SK-N-SH (cell line): ENCODE measurements around the gene COL28A1.
"Not testable (repeated sequence)": the region's sequence is repeated elsewhere in the genome, so short reads cannot be mapped to it uniquely, and the experiment has no call there.

ENCODE experiments used
- ELF1 ChIP-seq: IDR thresholded peaks from 2 replicates; pipeline ENCODE4 v1.4.0; 2012
- FOXM1 ChIP-seq: IDR thresholded peaks from 2 replicates; pipeline ENCODE4 v1.4.0; 2012; ENCODE audit warnings: low read depth, mild to moderate bottlenecking
- POLR2AphosphoS5 ChIP-seq: IDR thresholded peaks from 2 replicates; pipeline ENCODE4 v1.6.1; 2012; ENCODE audit warnings: low read depth, low read length
- TF ChIP-seq, protein P1 (sequence below): fragments of 200-600 bp; sonication (generic); IDR thresholded peaks from 2 replicates; pipeline ENCODE4 v1.6.1; 2017; ENCODE audit warnings: antibody characterized with exemption, mild to moderate bottlenecking, moderate library complexity
- TF ChIP-seq, protein P2 (sequence below): IDR thresholded peaks from 2 replicates; pipeline ENCODE4 v1.4.0; 2012; ENCODE audit warnings: low read depth, borderline replicate concordance

DNA sequence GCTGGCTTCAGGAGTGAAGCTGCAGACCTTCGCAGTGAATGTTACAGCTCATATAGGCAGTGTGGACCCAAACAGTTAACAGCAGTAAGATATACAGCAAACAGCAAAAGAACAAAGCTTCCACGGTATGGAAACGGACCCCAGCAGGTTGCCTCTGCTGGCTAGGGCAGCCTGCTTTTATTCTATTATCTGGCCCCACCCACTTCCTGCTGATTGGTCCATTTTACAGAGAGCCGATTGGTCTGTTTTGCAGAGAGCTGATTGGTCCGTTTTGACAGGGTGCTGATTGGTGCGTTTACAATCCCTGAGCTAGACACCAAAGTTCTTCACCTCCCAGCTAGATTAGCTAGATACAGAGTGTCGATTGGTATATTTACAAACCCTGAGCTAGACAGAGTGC is 58.0 kb downstream of the COL28A1 start:
- TF ChIP-seq, protein P1, sequence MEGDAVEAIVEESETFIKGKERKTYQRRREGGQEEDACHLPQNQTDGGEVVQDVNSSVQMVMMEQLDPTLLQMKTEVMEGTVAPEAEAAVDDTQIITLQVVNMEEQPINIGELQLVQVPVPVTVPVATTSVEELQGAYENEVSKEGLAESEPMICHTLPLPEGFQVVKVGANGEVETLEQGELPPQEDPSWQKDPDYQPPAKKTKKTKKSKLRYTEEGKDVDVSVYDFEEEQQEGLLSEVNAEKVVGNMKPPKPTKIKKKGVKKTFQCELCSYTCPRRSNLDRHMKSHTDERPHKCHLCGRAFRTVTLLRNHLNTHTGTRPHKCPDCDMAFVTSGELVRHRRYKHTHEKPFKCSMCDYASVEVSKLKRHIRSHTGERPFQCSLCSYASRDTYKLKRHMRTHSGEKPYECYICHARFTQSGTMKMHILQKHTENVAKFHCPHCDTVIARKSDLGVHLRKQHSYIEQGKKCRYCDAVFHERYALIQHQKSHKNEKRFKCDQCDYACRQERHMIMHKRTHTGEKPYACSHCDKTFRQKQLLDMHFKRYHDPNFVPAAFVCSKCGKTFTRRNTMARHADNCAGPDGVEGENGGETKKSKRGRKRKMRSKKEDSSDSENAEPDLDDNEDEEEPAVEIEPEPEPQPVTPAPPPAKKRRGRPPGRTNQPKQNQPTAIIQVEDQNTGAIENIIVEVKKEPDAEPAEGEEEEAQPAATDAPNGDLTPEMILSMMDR = not testable (repeated sequence)
- not testable (repeated sequence) for TF ChIP-seq POLR2AphosphoS5, FOXM1, ELF1
- TF ChIP-seq, protein P2, sequence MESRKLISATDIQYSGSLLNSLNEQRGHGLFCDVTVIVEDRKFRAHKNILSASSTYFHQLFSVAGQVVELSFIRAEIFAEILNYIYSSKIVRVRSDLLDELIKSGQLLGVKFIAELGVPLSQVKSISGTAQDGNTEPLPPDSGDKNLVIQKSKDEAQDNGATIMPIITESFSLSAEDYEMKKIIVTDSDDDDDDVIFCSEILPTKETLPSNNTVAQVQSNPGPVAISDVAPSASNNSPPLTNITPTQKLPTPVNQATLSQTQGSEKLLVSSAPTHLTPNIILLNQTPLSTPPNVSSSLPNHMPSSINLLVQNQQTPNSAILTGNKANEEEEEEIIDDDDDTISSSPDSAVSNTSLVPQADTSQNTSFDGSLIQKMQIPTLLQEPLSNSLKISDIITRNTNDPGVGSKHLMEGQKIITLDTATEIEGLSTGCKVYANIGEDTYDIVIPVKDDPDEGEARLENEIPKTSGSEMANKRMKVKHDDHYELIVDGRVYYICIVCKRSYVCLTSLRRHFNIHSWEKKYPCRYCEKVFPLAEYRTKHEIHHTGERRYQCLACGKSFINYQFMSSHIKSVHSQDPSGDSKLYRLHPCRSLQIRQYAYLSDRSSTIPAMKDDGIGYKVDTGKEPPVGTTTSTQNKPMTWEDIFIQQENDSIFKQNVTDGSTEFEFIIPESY = not testable (repeated sequence)
